ENCODE data around the gene SYNJ2.

Gene SYNJ2

DNA sequence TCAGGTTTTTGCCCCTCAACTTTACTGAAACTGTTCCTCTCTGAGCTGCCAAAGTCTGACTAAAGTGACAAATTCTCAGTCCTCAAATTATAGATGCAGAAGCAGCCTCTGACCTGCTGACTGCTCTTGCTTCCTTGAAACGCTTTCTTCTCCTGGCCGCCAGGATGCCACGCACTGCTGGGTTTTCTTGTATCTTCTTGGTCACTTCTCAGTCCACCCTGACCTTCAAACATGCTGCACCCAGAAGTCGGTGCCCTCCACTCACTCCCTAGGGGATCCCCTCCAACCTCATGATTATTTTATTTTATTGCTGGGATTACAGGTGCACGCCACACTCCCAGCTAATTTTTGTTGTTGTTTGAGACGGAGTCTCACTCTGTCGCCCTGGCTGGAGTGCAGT is 24.7 kb downstream of the SYNJ2 start:
- TF ChIP-seq, protein P1, sequence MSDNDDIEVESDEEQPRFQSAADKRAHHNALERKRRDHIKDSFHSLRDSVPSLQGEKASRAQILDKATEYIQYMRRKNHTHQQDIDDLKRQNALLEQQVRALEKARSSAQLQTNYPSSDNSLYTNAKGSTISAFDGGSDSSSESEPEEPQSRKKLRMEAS (IDR thresholded peaks at IDR 0.05; ENCODE audit: low read depth, low read length) = no peak
- TF ChIP-seq MYC (IDR thresholded peaks at IDR 0.05; ENCODE audit: low read depth, low read length) = no peak
- TF ChIP-seq, protein P2, sequence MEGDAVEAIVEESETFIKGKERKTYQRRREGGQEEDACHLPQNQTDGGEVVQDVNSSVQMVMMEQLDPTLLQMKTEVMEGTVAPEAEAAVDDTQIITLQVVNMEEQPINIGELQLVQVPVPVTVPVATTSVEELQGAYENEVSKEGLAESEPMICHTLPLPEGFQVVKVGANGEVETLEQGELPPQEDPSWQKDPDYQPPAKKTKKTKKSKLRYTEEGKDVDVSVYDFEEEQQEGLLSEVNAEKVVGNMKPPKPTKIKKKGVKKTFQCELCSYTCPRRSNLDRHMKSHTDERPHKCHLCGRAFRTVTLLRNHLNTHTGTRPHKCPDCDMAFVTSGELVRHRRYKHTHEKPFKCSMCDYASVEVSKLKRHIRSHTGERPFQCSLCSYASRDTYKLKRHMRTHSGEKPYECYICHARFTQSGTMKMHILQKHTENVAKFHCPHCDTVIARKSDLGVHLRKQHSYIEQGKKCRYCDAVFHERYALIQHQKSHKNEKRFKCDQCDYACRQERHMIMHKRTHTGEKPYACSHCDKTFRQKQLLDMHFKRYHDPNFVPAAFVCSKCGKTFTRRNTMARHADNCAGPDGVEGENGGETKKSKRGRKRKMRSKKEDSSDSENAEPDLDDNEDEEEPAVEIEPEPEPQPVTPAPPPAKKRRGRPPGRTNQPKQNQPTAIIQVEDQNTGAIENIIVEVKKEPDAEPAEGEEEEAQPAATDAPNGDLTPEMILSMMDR (IDR thresholded peaks at IDR 0.05; ENCODE audit: low read depth, low read length) = no peak
- no peak for TF ChIP-seq POLR2A (IDR thresholded peaks at IDR 0.05; ENCODE audit: extremely low read depth, insufficient read length)
- no peak for DNase-seq (ENCODE audit: low read depth)
- no peak overlapping the region for H3K4me3 ChIP-seq (ENCODE audit: low read depth, low read length)

DNA sequence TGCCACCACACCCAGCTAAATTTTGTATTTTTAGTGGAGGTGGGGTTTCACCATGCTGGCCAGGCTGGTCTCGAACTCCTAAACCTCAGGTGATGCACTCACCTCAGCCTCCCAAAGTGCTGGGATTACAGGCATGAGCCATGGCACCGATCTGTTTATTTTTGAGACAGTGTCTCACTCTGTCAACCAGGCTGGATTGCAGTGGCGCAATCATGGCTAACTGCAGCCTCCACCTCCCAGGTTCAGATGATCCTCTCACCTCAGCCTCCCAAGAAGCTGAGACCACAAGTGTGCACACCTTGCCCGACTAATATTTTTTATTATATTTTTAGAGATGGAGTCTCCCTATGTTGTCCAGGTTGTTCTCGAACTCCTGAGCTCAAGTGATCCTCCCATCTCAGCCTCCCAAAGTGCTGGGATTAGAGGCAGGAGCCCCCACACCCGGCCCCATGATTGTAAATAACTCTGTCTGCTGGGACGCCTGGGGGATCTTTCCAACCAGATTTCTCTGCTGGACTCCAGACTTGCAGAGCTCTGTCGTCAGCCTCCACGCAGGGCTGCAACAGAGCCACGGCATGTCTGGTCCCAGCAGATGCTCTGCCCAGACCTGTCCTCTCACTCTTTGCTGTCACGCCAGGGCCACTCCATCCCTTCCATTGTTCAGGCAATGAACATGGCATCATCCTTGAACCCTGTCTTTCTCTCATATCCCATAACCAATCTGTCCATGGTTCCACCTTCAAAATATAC is 25.3 kb downstream of the SYNJ2 start:
- TF ChIP-seq, protein P1 (IDR thresholded peaks at IDR 0.05; ENCODE audit: low read depth, low read length) = no peak
- TF ChIP-seq POLR2A (IDR thresholded peaks at IDR 0.05; ENCODE audit: extremely low read depth, insufficient read length) (no peak), MYC (IDR thresholded peaks at IDR 0.05; ENCODE audit: low read depth, low read length) (no peak)
- TF ChIP-seq, protein P2 (IDR thresholded peaks at IDR 0.05; ENCODE audit: low read depth, low read length) = no peak
- no peak overlapping the region for H3K4me3 ChIP-seq (ENCODE audit: low read depth, low read length)
- DNase-seq (ENCODE audit: low read depth) = no peak

DNA sequence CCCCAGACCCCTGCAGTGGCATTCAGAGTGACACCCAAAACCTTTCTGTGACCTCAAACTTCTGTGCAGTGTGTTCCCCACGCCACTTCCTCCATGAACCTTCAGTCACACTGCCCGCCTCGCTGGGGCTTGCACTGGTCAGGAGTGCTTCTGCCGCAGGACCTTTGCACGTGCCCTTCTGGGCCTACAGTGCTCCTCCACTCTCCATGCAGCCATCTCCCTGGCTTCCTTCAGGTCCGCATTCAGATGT is 27.1 kb downstream of the SYNJ2 start:
- TF ChIP-seq, protein P1 (IDR thresholded peaks at IDR 0.05; ENCODE audit: low read depth, low read length) = no peak
- TF ChIP-seq, protein P2 (IDR thresholded peaks at IDR 0.05; ENCODE audit: low read depth, low read length) = no peak
- no peak for TF ChIP-seq MYC (IDR thresholded peaks at IDR 0.05; ENCODE audit: low read depth, low read length)
- no peak for TF ChIP-seq POLR2A (IDR thresholded peaks at IDR 0.05; ENCODE audit: extremely low read depth, insufficient read length)
- H3K4me3 ChIP-seq (ENCODE audit: low read depth, low read length) = no peak overlapping the region
- DNase-seq (ENCODE audit: low read depth) = peak; percentile 49

DNA sequence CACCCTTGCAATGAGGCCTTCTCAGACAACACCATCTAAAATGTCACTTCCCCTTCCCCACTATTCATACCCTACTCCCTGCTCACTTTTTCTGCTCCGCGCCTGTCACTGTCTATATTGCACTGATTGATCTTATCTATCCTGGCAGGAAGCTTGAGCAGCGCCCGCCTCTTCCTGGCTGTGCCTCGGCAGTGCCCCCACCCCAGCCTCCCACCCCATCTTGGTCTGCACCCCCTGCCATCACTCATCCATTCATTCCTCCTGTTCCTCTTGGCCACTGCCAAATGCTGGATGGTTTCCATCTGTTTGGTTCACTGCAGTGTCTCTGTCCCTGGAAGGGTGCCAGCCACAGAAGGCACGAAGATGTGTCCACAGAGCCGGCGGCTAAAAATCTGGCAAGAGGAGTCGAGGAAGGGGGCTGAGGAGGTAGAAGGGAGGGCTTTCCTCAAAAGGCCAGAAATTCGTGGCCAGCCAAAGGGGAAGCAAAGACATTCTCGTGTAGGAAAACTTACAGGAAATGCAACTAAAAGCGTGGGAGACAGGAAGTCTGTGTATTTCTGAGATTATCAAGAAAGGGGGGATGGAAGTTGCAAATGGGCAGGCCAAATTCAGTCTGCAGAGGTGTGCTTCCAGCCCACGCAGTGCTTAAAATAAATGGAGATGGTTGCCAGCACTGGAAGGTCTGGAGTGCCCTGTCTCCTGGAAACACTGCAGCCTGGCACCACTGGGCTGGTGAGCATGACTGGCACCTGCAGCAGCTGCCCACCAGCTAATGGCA is 27.6 kb downstream of the SYNJ2 start:
- DNase-seq (ENCODE audit: low read depth) = no peak
- no peak for TF ChIP-seq MYC (IDR thresholded peaks at IDR 0.05; ENCODE audit: low read depth, low read length)
- TF ChIP-seq, protein P1 (IDR thresholded peaks at IDR 0.05; ENCODE audit: low read depth, low read length) = no peak
- no peak for TF ChIP-seq POLR2A (IDR thresholded peaks at IDR 0.05; ENCODE audit: extremely low read depth, insufficient read length)
- TF ChIP-seq, protein P2 (IDR thresholded peaks at IDR 0.05; ENCODE audit: low read depth, low read length) = no peak
- no peak overlapping the region for H3K4me3 ChIP-seq (ENCODE audit: low read depth, low read length)

DNA sequence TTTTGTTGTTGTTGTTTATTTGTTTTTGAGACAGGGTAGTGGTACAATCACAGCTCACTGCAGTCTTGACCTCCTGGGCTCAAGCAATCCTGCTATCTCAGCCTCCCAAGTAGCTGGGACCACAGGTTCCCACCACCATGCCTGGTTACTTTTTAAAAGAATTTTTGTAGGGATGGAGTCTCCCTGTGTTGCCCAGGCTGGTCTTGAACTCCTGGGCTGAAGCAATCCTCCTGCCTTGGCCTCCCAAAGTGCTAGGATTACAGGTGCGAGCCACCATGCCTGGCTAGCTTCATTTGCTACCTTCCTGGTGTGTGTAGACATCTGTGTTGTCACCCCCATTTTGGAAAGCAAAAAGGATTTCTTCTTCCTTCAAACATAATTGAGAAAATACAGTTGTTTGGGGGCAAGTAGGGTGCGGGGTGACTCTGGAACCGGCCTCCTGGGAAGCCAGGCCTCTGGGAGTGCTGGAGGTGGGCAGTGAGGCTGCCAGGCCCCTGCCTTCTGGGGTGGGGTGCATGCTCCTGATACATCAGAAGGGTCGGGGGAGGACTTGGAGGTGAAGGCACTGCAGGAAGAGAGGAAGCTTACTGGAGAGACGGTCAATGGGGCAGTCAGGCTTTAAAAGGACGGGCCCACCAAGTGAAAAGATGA is 28.4 kb downstream of the SYNJ2 start:
- no peak for DNase-seq (ENCODE audit: low read depth)
- TF ChIP-seq MYC (IDR thresholded peaks at IDR 0.05; ENCODE audit: low read depth, low read length) = no peak
- TF ChIP-seq POLR2A (IDR thresholded peaks at IDR 0.05; ENCODE audit: extremely low read depth, insufficient read length) = no peak
- TF ChIP-seq, protein P1 (IDR thresholded peaks at IDR 0.05; ENCODE audit: low read depth, low read length) = no peak
- TF ChIP-seq, protein P2 (IDR thresholded peaks at IDR 0.05; ENCODE audit: low read depth, low read length) = no peak
- H3K4me3 ChIP-seq (ENCODE audit: low read depth, low read length) = no peak overlapping the region

Measured in NB4 (cell line).